ENCODE measurements around the gene HSD17B10.

HSD17B10 gene

DNA sequence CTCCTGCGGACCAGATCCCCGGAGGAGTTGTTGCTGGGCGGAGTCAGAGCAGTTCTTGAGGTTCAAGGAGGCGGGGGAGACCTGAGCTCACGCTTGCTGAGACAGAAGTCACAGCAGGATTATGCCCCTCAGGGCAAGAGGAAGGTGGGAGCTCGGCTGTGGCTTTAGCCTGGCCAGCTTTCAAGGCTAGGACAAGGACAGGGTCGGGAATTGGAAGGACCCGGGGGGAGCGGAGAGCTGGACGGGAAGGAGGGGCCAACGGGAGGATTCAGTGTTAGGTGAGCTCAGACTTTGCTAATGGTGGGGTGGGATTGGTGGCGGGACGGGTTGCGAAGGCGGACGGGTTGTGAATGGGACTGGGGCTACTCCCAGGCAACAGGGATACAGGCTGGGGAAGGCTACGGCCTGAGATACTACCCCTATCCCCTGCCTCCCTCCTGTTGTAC is 11.3 kb downstream of the HSD17B10 start, which contains the start of gene RIBC1:
Gene RIBC1, plus strand, starts transcription at position 13 of the 446 bp plus-strand sequence. CDS start 3,404 bp downstream, outside the sequence.
- Histone ChIP-seq H3K79me2 (ENCODE audit: insufficient read depth, low read length) (peaks cover 42% of the 10 kb centered on the region), H3K4me2 (ENCODE audit: low read depth, low read length, poor library complexity, severe bottlenecking) (peak within 1 kb of the TSS; percentile 95), H3K4me1 (ENCODE audit: insufficient read depth, low read length, poor library complexity, severe bottlenecking) (peaks cover 3% of the 10 kb centered on the region), H3F3A (ENCODE audit: low read depth) (no peaks in the 10 kb centered on the region), H3K9me3 (ENCODE audit: insufficient read depth, low read depth, low read length) (no peaks in the 10 kb centered on the region), H3K4me3 (ENCODE audit: low read length, poor library complexity, severe bottlenecking) (peak within 1 kb of the TSS; percentile 90), H3K9ac (ENCODE audit: low read depth, low read length, poor library complexity, severe bottlenecking) (peak within 1 kb of the TSS; percentile 98), H3K9me2 (replicated peaks; ENCODE audit: low read depth, low read length) (no peaks in the 10 kb centered on the region), H3K36me3 (ENCODE audit: insufficient read depth, low read length) (no peaks in the 10 kb centered on the region), H3K27me3 (ENCODE audit: insufficient read depth, low read length, poor library complexity, severe bottlenecking) (no peaks in the 10 kb centered on the region), H2AFZ (ENCODE audit: low read length) (peak within 1 kb of the TSS; percentile 74; the same call in 1 of the 2 replicates), H4K20me1 (ENCODE audit: insufficient read depth, low read length, poor library complexity, severe bottlenecking) (peaks cover 27% of the 10 kb centered on the region)
- TF ChIP-seq, protein P1, sequence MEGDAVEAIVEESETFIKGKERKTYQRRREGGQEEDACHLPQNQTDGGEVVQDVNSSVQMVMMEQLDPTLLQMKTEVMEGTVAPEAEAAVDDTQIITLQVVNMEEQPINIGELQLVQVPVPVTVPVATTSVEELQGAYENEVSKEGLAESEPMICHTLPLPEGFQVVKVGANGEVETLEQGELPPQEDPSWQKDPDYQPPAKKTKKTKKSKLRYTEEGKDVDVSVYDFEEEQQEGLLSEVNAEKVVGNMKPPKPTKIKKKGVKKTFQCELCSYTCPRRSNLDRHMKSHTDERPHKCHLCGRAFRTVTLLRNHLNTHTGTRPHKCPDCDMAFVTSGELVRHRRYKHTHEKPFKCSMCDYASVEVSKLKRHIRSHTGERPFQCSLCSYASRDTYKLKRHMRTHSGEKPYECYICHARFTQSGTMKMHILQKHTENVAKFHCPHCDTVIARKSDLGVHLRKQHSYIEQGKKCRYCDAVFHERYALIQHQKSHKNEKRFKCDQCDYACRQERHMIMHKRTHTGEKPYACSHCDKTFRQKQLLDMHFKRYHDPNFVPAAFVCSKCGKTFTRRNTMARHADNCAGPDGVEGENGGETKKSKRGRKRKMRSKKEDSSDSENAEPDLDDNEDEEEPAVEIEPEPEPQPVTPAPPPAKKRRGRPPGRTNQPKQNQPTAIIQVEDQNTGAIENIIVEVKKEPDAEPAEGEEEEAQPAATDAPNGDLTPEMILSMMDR (conservative IDR thresholded peaks at IDR 0.05; ENCODE audit: low read length): no peak
- TF ChIP-seq EZH2phosphoT487 (IDR thresholded peaks at IDR 0.05; ENCODE audit: borderline replicate concordance): no peak

GRCh38 chrX:53422086-53422860 is 11.9 kb downstream of the HSD17B10 start, which contains the start of gene SMC1A:
SMC1A (minus strand) TSS chrX:53422654; CDS start chrX:53422600, 54 bp downstream.
- H2AFZ ChIP-seq (ENCODE audit: low read length): peak within 1 kb of the TSS; percentile 74; the same call in 1 of the 2 replicates
- no peaks in the 10 kb centered on the region for H3K36me3 ChIP-seq (ENCODE audit: insufficient read depth, low read length)
- H3K4me1 ChIP-seq (ENCODE audit: insufficient read depth, low read length, poor library complexity, severe bottlenecking): peaks cover 3% of the 10 kb centered on the region
- peak within 1 kb of the TSS; percentile 95 for H3K4me2 ChIP-seq (ENCODE audit: low read depth, low read length, poor library complexity, severe bottlenecking)
- H3K79me2 ChIP-seq (ENCODE audit: insufficient read depth, low read length): peaks cover 48% of the 10 kb centered on the region
- no peaks in the 10 kb centered on the region for H3F3A ChIP-seq (ENCODE audit: low read depth)
- no peaks in the 10 kb centered on the region for H3K9me2 ChIP-seq (replicated peaks; ENCODE audit: low read depth, low read length)
- peak within 1 kb of the TSS; percentile 90 for H3K4me3 ChIP-seq (ENCODE audit: low read length, poor library complexity, severe bottlenecking)
- TF ChIP-seq EZH2phosphoT487 (IDR thresholded peaks at IDR 0.05; ENCODE audit: borderline replicate concordance): no peak
- TF ChIP-seq, protein P1 (conservative IDR thresholded peaks at IDR 0.05; ENCODE audit: low read length): no peak
- peak within 1 kb of the TSS; percentile 98 for H3K9ac ChIP-seq (ENCODE audit: low read depth, low read length, poor library complexity, severe bottlenecking)
- H4K20me1 ChIP-seq (ENCODE audit: insufficient read depth, low read length, poor library complexity, severe bottlenecking): peaks cover 29% of the 10 kb centered on the region
- H3K27me3 ChIP-seq (ENCODE audit: insufficient read depth, low read length, poor library complexity, severe bottlenecking): no peaks in the 10 kb centered on the region
- no peaks in the 10 kb centered on the region for H3K9me3 ChIP-seq (ENCODE audit: insufficient read depth, low read depth, low read length)

DNA sequence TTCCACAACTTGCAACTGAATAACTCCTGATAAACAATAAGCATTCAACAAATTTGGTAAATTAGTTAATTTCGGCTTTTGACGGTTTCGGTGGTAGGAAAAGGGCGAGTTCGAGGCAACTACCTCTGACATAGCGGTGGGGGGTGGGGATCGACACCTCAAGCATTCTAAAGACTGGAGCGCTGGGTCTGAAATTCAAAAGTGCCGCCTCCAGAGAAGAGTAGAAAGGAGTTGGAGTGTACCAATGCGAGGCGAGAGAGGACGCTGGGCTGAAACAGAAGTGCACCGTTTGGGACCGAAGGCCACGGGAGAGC is 12.4 kb downstream of the HSD17B10 start:
- Histone ChIP-seq H3K36me3 (ENCODE audit: insufficient read depth, low read length) (no peaks in the 10 kb centered on the region), H2AFZ (ENCODE audit: low read length) (peak overlapping the region; percentile 74; the same call in 1 of the 2 replicates), H3K4me1 (ENCODE audit: insufficient read depth, low read length, poor library complexity, severe bottlenecking) (peaks cover 3% of the 10 kb centered on the region), H3K9me3 (ENCODE audit: insufficient read depth, low read depth, low read length) (no peaks in the 10 kb centered on the region), H4K20me1 (ENCODE audit: insufficient read depth, low read length, poor library complexity, severe bottlenecking) (peaks cover 33% of the 10 kb centered on the region), H3K4me3 (ENCODE audit: low read length, poor library complexity, severe bottlenecking) (peak overlapping the region; percentile 90), H3F3A (ENCODE audit: low read depth) (no peaks in the 10 kb centered on the region), H3K9ac (ENCODE audit: low read depth, low read length, poor library complexity, severe bottlenecking) (peak overlapping the region; percentile 98), H3K27me3 (ENCODE audit: insufficient read depth, low read length, poor library complexity, severe bottlenecking) (no peaks in the 10 kb centered on the region), H3K79me2 (ENCODE audit: insufficient read depth, low read length) (peaks cover 53% of the 10 kb centered on the region), H3K9me2 (replicated peaks; ENCODE audit: low read depth, low read length) (no peaks in the 10 kb centered on the region), H3K4me2 (ENCODE audit: low read depth, low read length, poor library complexity, severe bottlenecking) (peak overlapping the region; percentile 95)
- no peak for TF ChIP-seq EZH2phosphoT487 (IDR thresholded peaks at IDR 0.05; ENCODE audit: borderline replicate concordance)
- TF ChIP-seq, protein P1 (conservative IDR thresholded peaks at IDR 0.05; ENCODE audit: low read length): no peak
